MM.1S (cell line): ENCODE measurements around the gene SORCS2.

Experiments
- DNase-seq: peaks from one replicate; pipeline ENCODE4 v3.0.0-alpha.2; 2015
- H2AFZ ChIP-seq: fragments of 300-600 bp; sonication (generic); 2 replicates; pipeline ENCODE4 v1.6.0; 2016; ENCODE audit warnings: antibody characterized with exemption, low read length
- H3F3A ChIP-seq: fragments of 300-600 bp; sonication (generic); 2 replicates; pipeline ENCODE4 v1.6.1; 2016; ENCODE audit warnings: mild to moderate bottlenecking, antibody characterized with exemption, low read length, moderate library complexity, mixed read lengths; ENCODE audit not compliant: insufficient read depth
- H3K27ac ChIP-seq: fragments of 300-600 bp; sonication (generic); 2 replicates; pipeline ENCODE4 v1.5.1; 2016; ENCODE audit warnings: mild to moderate bottlenecking, low read length
- H3K27me3 ChIP-seq: fragments of 300-600 bp; sonication (generic); replicated peaks from 2 replicates; pipeline ENCODE4 v1.6.0; 2016; ENCODE audit warnings: low read length; ENCODE audit not compliant: insufficient read depth
- H3K36me3 ChIP-seq: fragments of 300-600 bp; sonication (generic); replicated peaks from 2 replicates; pipeline ENCODE4 v1.6.1; 2016; ENCODE audit warnings: mild to moderate bottlenecking, low read length, mixed read lengths; ENCODE audit not compliant: insufficient read depth
- H3K4me1 ChIP-seq: fragments of 300-600 bp; sonication (generic); 2 replicates; pipeline ENCODE4 v1.6.1; 2016; ENCODE audit warnings: low read length, mixed read lengths
- H3K4me2 ChIP-seq: fragments of 300-600 bp; sonication (generic); 2 replicates; pipeline ENCODE4 v1.6.0; 2016; ENCODE audit warnings: low read depth, low read length
- H3K4me3 ChIP-seq: fragments of 300-600 bp; sonication (generic); 2 replicates; pipeline ENCODE4 v1.5.1; 2016; ENCODE audit warnings: low read length, mixed read lengths
- H3K79me2 ChIP-seq: fragments of 300-600 bp; sonication (generic); 2 replicates; pipeline ENCODE4 v1.6.1; 2016; ENCODE audit warnings: mixed run types, low read length, mixed read lengths
- H3K9ac ChIP-seq: fragments of 300-600 bp; sonication (generic); 2 replicates; pipeline ENCODE4 v1.6.1; 2016; ENCODE audit warnings: low read length, mixed read lengths
- H3K9me2 ChIP-seq: fragments of 300-600 bp; sonication (generic); replicated peaks from 2 replicates; pipeline ENCODE4 v1.6.1; 2016; ENCODE audit warnings: mild to moderate bottlenecking, low read length, mixed read lengths; ENCODE audit not compliant: insufficient read depth
- H3K9me3 ChIP-seq: fragments of 300-600 bp; sonication (generic); replicated peaks from 2 replicates; pipeline ENCODE4 v1.6.1; 2016; ENCODE audit warnings: mild to moderate bottlenecking, low read length, mixed read lengths; ENCODE audit not compliant: insufficient read depth
- H4K20me1 ChIP-seq: fragments of 300-600 bp; sonication (generic); 2 replicates; pipeline ENCODE4 v1.6.1; 2016; ENCODE audit warnings: mild to moderate bottlenecking, low read length, moderate library complexity, mixed read lengths; ENCODE audit not compliant: insufficient read depth
- EZH2 ChIP-seq: fragments of 300-600 bp; sonication (generic); optimal IDR thresholded peaks from 2 replicates; pipeline ENCODE3; 2017; ENCODE audit warnings: low read depth, mild to moderate bottlenecking, antibody characterized with exemption, low read length, mixed read lengths
- EZH2phosphoT487 ChIP-seq: fragments of 300-600 bp; sonication (generic); IDR thresholded peaks from 2 replicates; pipeline ENCODE4 v1.6.1; 2018; ENCODE audit warnings: antibody characterized with exemption, low read length
- TF ChIP-seq, protein P1 (sequence below): fragments of 300-600 bp; sonication (generic); IDR thresholded peaks from 2 replicates; pipeline ENCODE4 v1.5.1; 2016; ENCODE audit warnings: antibody characterized with exemption, low read length, mixed read lengths

SORCS2 gene

DNA sequence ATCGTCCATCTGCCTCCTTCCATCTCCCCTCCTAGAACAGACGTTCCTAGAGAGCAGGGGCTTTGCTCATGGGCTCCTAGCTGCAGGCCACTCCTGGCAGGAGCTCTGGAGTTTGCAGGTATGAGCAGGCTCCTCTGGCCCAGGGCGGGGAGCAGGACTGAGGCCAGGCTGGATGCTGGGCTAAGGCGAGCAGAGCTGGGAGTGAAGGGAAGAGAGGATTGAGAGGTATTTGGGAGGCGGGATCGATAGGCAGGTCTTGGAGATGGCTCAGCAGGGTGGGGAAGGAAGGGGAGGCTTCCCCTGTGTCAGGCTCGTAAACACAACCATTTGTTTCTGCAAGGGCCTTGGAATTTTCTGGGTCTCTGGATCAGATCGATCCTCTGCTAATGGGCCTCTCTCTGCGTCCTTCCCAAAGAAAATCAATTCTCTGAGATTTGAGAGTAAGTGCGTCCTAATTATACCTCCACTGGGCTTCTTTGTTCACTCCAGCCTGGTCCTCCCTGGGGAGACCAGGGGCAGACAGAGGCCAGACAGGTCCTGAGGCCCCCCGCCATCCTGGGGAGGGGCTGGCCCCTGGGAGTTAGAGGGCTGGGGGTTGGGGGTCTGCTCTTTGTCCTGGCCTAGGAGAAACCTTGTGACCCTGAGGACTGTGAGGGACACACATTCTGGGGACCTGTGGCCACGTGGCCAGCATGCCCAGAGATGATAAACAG, 337.2 kb downstream of the SORCS2 start:
- Histone ChIP-seq H3K9ac (no peak overlapping the region), H3K4me1 (no peaks in the 10 kb centered on the region), H3K27me3 (peaks cover 86% of the 10 kb centered on the region), H3F3A (no peaks in the 10 kb centered on the region), H3K9me2 (no peaks in the 10 kb centered on the region), H2AFZ (no peak overlapping the region), H3K36me3 (no peaks in the 10 kb centered on the region), H3K27ac (no peak overlapping the region), H3K9me3 (no peaks in the 10 kb centered on the region), H3K4me2 (no peak overlapping the region), H3K79me2 (no peaks in the 10 kb centered on the region), H4K20me1 (no peaks in the 10 kb centered on the region), H3K4me3 (no peak overlapping the region)
- DNase-seq = no peak
- TF ChIP-seq, protein P1, sequence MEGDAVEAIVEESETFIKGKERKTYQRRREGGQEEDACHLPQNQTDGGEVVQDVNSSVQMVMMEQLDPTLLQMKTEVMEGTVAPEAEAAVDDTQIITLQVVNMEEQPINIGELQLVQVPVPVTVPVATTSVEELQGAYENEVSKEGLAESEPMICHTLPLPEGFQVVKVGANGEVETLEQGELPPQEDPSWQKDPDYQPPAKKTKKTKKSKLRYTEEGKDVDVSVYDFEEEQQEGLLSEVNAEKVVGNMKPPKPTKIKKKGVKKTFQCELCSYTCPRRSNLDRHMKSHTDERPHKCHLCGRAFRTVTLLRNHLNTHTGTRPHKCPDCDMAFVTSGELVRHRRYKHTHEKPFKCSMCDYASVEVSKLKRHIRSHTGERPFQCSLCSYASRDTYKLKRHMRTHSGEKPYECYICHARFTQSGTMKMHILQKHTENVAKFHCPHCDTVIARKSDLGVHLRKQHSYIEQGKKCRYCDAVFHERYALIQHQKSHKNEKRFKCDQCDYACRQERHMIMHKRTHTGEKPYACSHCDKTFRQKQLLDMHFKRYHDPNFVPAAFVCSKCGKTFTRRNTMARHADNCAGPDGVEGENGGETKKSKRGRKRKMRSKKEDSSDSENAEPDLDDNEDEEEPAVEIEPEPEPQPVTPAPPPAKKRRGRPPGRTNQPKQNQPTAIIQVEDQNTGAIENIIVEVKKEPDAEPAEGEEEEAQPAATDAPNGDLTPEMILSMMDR = no peak
- TF ChIP-seq EZH2 (no peak), EZH2phosphoT487 (no peak)

DNA sequence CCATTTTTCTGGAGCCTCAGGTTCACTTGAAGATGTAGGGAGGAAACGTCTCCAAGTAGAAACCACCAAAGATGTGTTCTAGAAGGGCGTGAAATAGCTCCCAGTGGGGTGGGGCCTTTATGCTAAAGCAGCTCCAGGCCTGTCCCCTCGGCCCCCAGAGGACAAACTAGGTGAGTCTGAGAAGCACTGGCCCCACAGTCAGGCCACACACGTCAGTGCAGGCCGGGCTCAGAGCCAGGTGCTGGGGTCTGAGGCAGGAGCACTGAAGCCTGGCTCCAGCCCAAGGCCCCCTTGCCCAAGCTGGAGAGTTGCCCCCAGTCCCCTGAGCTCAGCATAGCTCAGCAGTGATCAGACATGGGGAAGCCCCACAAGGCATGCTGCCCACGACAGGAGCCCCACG, 337.7 kb downstream of the SORCS2 start:
- Histone ChIP-seq H3K36me3 (no peaks in the 10 kb centered on the region), H3K4me2 (no peak overlapping the region), H3K9me3 (no peaks in the 10 kb centered on the region), H3K9ac (no peak overlapping the region), H3K4me3 (no peak overlapping the region), H3F3A (no peaks in the 10 kb centered on the region), H3K27me3 (peaks cover 86% of the 10 kb centered on the region), H3K4me1 (no peaks in the 10 kb centered on the region), H2AFZ (no peak overlapping the region), H4K20me1 (no peaks in the 10 kb centered on the region), H3K9me2 (no peaks in the 10 kb centered on the region), H3K27ac (no peak overlapping the region), H3K79me2 (no peaks in the 10 kb centered on the region)
- no peak for DNase-seq
- TF ChIP-seq EZH2phosphoT487 = no peak
- TF ChIP-seq, protein P1 = no peak

DNA sequence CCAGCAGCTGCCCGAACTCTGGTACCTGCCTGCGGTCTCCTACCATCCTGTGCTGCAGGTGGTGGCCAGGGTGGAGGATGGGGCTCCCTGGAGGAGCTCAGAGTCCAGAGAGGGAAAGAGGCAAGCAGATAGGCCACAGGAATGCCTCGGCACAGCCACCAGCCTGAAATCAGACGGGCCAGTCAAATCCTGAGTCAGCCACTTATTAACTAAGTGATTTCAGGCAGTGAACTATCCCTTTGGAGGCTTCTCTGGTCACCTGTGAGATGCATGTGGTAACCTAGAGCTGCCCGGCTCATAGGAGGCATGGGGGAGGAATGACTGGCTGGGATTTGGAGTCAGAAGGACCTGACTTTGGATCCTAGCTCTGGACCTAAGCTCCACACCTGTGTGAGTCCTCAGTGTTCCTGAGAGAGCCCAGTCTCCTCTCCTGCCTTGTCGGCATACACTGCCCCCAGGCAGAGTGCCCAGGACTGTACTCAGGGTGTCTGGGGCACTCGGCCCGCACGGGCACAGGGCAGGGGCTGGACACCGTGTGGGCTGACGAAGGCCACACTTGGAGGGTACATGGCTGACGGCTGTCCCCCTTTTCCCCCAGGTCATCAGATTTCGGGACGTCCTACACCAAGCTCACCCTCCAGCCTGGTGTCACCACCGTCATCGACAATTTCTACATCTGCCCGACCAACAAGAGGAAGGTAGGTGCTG, 338.7 kb downstream of the SORCS2 start:
- no peaks in the 10 kb centered on the region for H3K4me1 ChIP-seq
- H2AFZ ChIP-seq = no peak overlapping the region
- no peaks in the 10 kb centered on the region for H3K9me2 ChIP-seq
- TF ChIP-seq, protein P1 = no peak
- TF ChIP-seq EZH2 (no peak), EZH2phosphoT487 (no peak)
- no peaks in the 10 kb centered on the region for H4K20me1 ChIP-seq
- H3K27ac ChIP-seq = no peak overlapping the region
- DNase-seq = no peak
- peaks cover 86% of the 10 kb centered on the region for H3K27me3 ChIP-seq
- no peaks in the 10 kb centered on the region for H3K36me3 ChIP-seq
- H3K79me2 ChIP-seq = no peaks in the 10 kb centered on the region
- no peak overlapping the region for H3K9ac ChIP-seq
- H3F3A ChIP-seq = no peaks in the 10 kb centered on the region
- no peak overlapping the region for H3K4me2 ChIP-seq
- H3K4me3 ChIP-seq = no peak overlapping the region
- H3K9me3 ChIP-seq = no peaks in the 10 kb centered on the region
